Measurements from ENCODE around the gene GALNT16.
"Not testable (repeated sequence)": the region's sequence is repeated elsewhere in the genome, so short reads cannot be mapped to it uniquely, and the experiment has no call there.

The GALNT16 gene

DNA sequence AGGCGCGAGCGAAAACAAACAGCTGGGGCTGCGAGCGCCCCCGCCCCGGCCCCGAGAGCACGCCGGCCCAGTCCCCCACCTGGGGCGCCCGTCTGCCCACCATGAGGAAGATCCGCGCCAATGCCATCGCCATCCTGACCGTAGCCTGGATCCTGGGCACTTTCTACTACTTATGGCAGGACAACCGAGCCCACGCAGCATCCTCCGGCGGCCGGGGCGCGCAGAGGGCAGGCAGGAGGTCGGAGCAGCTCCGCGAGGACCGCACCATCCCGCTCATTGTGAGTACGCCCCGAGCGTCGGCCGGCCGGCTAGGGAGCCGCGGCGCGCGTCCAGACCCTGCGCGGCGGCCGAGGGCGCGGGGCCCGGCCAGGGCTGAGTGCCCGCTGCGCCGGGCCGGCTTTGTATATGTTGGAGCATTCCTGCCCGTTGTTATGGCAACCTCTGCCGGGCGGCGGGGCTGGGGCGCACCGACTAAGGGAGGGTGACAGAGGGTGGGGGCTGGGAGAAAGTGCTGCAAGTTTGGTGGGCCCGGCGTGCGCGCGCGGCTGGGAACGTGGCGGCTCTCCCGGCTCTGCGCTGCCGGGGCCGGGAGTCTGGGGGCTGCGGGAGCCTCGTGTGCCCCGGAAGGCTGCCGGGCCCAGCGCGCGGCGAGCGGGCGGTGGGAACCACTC, 367 bp downstream of the GALNT16 start:
- peak in 1 of 2 donors; percentile 11 for ATAC-seq

GRCh38 chr14:69260861-69261564, 1.1 kb downstream of the GALNT16 start:
- peak; percentile 62 to 81 for ATAC-seq

DNA sequence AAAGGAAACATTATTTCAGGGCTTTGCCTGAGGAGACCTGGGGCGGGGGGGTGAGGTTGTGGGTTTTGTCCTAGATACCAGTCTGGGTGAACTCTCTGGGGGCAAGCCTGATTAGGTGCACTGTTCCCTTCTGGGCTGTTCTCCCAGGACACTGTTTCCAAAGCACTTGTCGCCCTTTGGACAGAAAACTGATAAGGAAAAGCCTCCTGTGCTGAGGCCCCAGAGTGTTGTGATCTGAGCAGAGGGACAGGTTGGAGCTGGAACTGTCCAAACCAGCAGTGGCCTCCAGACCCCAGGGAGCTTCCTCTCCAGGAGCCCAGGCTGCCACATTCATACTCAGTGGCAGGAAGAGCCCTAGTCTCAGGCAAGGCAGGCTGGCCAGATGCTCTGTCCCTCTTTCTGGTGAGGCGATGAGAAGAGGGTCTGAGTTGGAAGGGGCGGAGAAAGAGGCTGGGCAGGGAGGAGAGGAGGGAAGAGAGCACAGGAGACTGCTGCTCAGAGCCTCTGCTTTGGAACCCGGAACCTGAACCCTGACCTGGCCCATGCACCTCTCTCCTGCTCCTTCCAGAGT, 1.9 kb downstream of the GALNT16 start:
- no peak for ATAC-seq

- ATAC-seq = no peak
Observed at GRCh38 chr14:69262516-69262915, 2.6 kb downstream of the GALNT16 start.

DNA sequence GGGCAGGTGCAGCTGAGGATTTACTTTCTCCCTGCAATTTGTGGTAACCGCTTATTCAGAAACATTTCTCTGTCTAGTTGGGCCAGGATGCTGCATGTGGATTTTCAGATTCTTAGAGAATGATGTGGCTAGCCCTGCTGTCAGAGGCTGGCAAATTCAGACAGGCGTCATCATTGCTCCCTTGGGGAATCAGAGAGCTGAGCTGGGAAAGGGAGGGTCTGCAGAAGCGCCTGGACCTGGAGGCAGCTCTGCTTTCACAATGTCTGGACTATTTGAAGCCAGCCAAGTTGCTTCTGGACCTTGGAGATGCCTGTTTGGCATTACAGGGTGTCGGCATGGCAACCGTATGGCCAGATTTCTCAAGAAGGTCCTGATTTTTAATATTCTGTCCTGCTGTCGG, 3.4 kb downstream of the GALNT16 start:
- ATAC-seq = no peak

- ATAC-seq = no peak
Observed at GRCh38 chr14:69263771-69264170, 3.8 kb downstream of the GALNT16 start.

- ATAC-seq = no peak
Observed at GRCh38 chr14:69266572-69267345, 6.8 kb downstream of the GALNT16 start.

DNA sequence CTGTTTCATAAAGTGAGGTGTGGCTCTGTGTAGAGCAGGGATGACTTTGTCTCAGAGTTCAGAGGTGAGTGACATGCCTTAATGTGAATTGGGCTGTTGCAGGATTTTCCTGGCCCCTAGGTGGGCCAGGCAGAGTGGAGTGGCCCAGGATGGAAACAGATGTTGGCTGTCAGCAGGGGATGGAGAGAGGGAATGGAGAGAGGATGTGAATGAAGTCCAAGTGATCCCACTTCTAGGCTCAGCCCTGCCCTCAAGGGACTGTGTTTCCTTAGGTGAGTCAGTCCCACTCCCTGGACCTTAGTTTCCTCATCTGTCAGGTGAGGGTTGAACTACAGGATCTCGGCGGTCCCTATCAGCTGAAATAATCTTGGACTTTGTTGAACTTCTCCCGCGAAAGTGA, 7.5 kb downstream of the GALNT16 start:
- no peak for ATAC-seq

DNA sequence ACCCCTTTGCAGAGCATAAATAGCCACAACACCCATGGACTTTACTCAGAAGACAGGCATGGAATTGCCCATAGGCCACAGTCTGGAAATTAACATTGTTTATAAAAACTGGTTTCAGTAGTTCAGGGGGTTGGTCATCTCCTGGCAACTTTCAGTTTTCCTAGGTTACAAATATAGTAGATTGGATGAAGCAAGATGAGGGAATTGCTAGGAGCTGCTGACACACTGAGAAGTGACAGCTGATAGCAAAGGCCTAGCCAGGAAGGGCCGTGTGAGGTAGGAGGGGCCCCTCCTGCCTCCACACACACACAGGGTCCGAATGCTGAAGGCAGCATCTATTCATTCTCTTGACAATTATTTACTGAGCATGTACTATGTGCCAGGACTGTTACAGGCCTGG, 8.3 kb downstream of the GALNT16 start:
- no peak for ATAC-seq

GRCh38 chr14:69268763-69269162, 8.8 kb downstream of the GALNT16 start:
- no peak for ATAC-seq

DNA sequence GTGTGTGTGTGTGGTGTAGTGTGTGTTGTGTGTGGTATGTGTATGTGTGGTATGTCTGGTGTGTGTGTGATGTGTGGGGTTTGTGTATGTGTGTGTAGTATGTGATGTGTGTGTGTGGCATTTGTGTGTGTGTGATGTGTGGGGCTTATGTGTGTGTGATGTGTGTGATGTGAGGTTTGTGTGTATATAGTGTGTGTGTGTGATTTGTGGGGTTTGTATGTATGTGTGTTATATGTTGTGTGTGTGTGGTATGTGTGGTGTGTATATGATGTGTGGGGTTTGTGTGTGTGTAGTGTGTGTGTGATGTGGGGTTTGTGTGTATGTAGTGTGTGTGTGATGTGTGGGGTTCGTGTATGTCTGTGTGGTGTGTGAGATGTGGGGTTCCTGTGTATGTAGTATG, 9.4 kb downstream of the GALNT16 start:
- no peak for ATAC-seq

DNA sequence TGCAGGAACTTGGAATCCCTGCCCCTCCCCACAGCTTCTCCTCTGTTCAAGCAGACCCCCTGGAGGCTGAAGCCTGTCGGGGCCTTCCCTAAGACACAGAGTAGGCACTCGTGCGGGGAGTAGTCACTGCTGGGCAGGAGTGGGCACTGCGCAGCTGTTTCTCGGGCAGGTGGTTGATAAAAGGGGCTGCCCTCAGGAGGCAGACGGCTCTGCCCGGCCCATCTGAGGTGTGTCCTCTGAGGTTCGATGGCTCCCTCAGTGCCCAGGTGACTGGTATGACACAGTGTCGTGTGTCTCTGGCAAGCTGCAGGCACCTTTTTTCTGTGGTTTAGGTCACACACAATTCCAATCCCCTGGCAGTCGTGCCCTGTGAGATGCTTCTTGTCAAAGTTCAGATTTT, 10.1 kb downstream of the GALNT16 start:
- no peak for ATAC-seq

DNA sequence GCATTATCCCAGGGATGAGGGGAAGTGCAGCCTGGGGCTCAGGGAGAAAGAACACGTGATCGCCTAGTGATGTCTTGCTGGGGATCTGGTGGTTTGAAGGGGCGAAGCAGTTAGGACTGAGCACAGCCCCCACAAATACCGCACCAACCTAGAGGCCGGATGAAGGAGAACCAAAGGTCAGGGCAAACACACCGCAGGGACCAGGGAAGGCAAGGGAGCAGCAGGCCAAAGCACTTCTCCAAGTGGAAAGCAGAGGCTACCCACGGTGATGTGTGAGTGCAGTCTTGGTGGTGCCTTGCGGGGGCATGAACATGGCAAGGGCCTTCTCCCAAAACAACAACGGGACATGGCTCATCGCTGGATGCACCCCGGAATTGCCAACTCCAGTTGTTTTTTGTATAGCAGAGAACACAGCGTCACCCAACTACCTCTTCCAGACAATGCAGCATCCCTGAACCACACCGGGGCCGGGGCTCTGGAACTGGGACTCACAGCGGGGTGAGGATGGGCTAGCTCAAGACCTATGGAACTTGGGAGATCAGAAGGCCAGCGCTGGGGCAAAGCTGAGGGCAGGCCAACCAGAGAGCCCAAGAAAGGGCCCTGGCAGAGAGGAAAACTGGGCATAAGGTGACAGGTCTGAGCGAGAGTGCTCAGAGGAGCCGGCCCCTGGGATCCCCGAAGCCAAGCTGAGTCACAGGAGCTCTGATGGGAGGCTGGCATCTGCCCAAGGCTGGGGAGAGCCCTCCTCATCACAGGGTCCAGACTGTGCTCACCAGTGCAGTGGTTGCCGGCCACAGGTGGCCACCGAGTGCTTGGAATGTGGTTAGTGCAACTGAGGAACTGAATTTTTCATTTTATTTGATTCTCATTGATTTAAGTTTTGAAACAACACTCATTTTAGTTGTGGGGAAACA, 11.1 kb downstream of the GALNT16 start:
- ATAC-seq = no peak

GRCh38 chr14:69274321-69274720, 14.4 kb downstream of the GALNT16 start:
- no peak for ATAC-seq

- ATAC-seq = no peak
Observed at GRCh38 chr14:69275331-69275730, 15.4 kb downstream of the GALNT16 start.

DNA sequence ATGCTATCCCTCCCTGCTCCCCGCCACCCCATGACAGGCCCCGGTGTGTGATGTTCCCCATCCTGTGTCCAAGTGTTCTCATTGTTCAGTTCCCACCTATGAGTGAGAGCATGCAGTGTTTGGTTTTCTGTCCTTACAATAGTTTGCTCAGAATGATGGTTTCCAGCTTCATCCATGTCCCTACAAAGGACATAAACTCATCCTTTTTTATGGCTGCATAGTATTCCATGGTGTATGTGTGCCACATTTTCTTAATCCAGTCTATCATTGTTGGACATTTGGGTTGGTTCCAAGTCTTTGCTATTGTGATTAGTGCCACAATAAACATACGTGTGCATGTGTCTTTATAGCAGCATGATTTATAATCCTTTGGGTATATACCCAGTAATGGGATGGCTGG, 17.4 kb downstream of the GALNT16 start:
- not testable (repeated sequence) for ATAC-seq

DNA sequence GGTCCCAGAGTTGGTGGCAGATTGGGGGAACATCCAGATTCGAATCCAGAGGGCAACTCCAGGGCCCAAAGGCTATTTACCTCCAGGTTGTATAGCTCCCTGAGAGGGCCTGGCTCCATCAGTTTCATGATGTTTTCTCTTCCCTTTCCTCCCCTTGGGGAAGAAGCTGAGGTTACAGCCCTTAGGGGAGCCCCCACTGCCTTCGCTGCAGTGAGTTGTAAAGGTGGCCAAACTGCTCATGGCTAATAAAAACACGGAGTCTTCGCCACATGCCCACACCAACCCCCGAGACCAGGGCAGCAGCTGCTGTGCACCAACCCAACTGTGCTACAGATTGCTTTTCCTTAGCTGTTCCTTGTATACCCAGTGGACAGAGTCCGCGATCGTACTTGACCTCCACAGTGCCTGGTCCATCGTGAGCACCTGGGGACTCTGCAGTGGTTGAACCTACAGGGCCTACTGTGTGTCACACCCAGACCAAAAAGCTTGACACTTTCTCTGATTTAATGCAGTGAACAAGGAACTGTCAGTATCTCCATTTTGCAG, 20.9 kb downstream of the GALNT16 start:
- ATAC-seq = no peak

DNA sequence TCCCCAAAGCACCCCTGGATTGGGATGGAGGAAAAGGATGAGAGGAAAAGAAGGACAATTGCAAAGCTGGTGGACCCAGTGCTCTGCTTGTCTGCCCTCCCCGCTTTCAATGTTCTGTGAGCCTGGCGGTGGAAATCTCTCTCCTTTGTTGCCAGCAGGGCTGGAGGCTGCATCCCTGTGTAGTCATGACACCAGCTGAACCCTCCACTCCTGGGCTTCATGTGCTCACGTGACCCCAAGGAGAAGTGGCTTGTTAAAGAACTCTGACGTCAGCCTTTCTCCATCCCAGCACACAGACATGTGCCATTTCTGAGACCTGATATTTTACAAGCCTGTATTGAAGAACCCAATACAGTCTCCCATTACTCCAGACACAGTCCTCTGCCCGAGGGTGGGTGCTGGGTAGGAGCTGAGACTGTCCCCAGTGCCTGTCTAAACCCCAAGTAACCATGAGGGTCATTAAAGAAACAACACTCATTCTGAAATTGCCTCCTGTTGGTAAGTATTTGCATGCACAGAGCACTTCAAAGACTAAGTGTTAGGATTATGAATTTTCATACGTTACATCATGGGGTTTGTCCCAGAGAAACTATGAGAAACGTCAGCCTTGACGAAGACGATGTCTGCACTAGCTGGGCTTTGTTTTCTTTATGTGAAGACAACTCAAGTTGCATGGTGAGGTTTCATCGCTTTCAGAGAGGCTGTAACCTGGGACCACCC, 21.7 kb downstream of the GALNT16 start:
- ATAC-seq = peak in 1 of 2 donors; percentile 20

- ATAC-seq = no peak
Observed at GRCh38 chr14:69282448-69282847, 22.5 kb downstream of the GALNT16 start.

GRCh38 chr14:69284170-69284569, 24.2 kb downstream of the GALNT16 start:
- no peak for ATAC-seq

GRCh38 chr14:69285661-69286255, 25.8 kb downstream of the GALNT16 start:
- ATAC-seq = no peak

Data from activated CD4-positive, CD25-positive, alpha-beta regulatory T cell treated with anti-CD3 and anti-CD28 coated beads, Interleukin-2, amount 50 U/mL, for 24 hours (primary cell).